HG02623 (cell line): Measurements from ENCODE around the gene CHKA.

Experiments used
- ATAC-seq: cut with Tn5 transposase; IDR thresholded peaks from one replicate; pipeline ENCODE4 v1.9.1; 2021; ENCODE audit warnings: moderate library complexity; ENCODE audit not compliant: unreplicated experiment

CHKA gene

GRCh38 chr11:68036141-68036716 is 85.0 kb downstream of the CHKA start:
- ATAC-seq: no peak

- no peak for ATAC-seq
Measured at GRCh38 chr11:68035266-68035876, 85.8 kb downstream of the CHKA start.

GRCh38 chr11:68033708-68034045 is 87.5 kb downstream of the CHKA start:
- ATAC-seq: no peak

- no peak for ATAC-seq
Measured at GRCh38 chr11:68032997-68033707, 88.0 kb downstream of the CHKA start.

GRCh38 chr11:68032003-68032402 is 89.2 kb downstream of the CHKA start:
- no peak for ATAC-seq

- no peak for ATAC-seq
Measured at GRCh38 chr11:68031144-68031464, 90.1 kb downstream of the CHKA start.

- peak; percentile 88 for ATAC-seq
Measured at GRCh38 chr11:68030318-68031143, 90.7 kb downstream of the CHKA start, which contains the start of gene NDUFS8. Gene NDUFS8, plus strand, starts transcription at chr11:68030681. Its CDS starts 1,471 bp downstream, at chr11:68032152.

GRCh38 chr11:68028802-68029545 is 92.2 kb downstream of the CHKA start:
- no peak for ATAC-seq

- no peak for ATAC-seq
Measured at GRCh38 chr11:68027667-68028066, 93.5 kb downstream of the CHKA start.

GRCh38 chr11:68026391-68027105 is 94.6 kb downstream of the CHKA start:
- ATAC-seq: no peak

GRCh38 chr11:68025047-68025446 is 96.1 kb downstream of the CHKA start:
- ATAC-seq: no peak

- ATAC-seq: no peak
Measured at GRCh38 chr11:68024508-68024907, 96.7 kb downstream of the CHKA start.

- ATAC-seq: no peak
Measured at GRCh38 chr11:68022531-68022930, 98.7 kb downstream of the CHKA start.

- no peak for ATAC-seq
Measured at GRCh38 chr11:68021167-68021787, 99.9 kb downstream of the CHKA start.

- no peak for ATAC-seq
Measured at GRCh38 chr11:68020575-68020974, 100.6 kb downstream of the CHKA start.

GRCh38 chr11:68019486-68019885 is 101.7 kb downstream of the CHKA start:
- ATAC-seq: no peak

GRCh38 chr11:68018730-68019190 is 102.4 kb downstream of the CHKA start:
- ATAC-seq: no peak

GRCh38 chr11:68017980-68018729 is 103.0 kb downstream of the CHKA start:
- ATAC-seq: no peak
